OCI-LY3 (cell line): ENCODE results near the gene AFF2.

Source experiments
- EZH2phosphoT487 ChIP-seq: fragments of 200-600 bp; shearing (Covaris generic); IDR thresholded peaks from 2 replicates; pipeline ENCODE4 v1.6.1; 2018; ENCODE audit warnings: antibody characterized with exemption, mixed run types, low read depth
- TF ChIP-seq, protein P1 (sequence below): fragments of 200-600, 300-600 bp; sonication (generic); IDR thresholded peaks from 2 replicates; pipeline ENCODE4 v1.5.1; 2014; ENCODE audit warnings: antibody characterized with exemption, low read length, low read depth

DNA sequence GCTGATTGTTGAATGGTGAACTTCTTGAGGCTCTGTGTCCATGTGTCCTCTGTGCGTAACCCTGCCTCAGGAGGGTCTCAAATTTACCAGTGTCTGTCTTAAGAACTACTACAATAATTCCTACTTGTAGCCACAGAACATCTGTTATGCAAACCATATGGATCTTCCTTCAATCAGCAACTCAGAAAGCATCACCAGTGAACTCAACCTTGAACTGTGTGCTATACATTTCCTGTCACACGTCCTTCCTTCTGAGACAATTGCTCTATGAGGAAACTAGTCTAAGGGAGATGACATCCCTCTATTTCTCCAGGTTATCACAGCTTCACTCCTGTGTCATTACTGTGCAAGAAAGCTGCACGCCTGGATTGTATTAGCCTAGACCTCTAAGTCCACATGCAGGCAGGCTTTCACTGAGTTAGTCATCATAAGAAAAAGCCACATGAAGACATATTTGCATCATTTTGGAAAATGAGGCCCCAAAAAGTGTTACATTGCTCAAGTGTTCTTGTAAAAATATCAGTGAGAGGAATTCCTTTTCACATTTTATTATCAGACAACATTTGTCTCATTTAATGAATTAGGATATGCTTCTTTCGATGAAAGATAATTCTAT is 157.8 kb downstream of the AFF2 start:
- no peak for TF ChIP-seq EZH2phosphoT487
- TF ChIP-seq, protein P1, sequence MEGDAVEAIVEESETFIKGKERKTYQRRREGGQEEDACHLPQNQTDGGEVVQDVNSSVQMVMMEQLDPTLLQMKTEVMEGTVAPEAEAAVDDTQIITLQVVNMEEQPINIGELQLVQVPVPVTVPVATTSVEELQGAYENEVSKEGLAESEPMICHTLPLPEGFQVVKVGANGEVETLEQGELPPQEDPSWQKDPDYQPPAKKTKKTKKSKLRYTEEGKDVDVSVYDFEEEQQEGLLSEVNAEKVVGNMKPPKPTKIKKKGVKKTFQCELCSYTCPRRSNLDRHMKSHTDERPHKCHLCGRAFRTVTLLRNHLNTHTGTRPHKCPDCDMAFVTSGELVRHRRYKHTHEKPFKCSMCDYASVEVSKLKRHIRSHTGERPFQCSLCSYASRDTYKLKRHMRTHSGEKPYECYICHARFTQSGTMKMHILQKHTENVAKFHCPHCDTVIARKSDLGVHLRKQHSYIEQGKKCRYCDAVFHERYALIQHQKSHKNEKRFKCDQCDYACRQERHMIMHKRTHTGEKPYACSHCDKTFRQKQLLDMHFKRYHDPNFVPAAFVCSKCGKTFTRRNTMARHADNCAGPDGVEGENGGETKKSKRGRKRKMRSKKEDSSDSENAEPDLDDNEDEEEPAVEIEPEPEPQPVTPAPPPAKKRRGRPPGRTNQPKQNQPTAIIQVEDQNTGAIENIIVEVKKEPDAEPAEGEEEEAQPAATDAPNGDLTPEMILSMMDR: no peak
